HG03571 (cell line): ENCODE data around the gene GPC1.

Experiments used
- ATAC-seq: cut with Tn5 transposase; IDR thresholded peaks from one replicate; pipeline ENCODE4 v1.9.1; 2021; ENCODE audit not compliant: unreplicated experiment

Gene GPC1

GRCh38 chr2:240465268-240465764, 29.9 kb downstream of the GPC1 start:
- no peak for ATAC-seq

DNA sequence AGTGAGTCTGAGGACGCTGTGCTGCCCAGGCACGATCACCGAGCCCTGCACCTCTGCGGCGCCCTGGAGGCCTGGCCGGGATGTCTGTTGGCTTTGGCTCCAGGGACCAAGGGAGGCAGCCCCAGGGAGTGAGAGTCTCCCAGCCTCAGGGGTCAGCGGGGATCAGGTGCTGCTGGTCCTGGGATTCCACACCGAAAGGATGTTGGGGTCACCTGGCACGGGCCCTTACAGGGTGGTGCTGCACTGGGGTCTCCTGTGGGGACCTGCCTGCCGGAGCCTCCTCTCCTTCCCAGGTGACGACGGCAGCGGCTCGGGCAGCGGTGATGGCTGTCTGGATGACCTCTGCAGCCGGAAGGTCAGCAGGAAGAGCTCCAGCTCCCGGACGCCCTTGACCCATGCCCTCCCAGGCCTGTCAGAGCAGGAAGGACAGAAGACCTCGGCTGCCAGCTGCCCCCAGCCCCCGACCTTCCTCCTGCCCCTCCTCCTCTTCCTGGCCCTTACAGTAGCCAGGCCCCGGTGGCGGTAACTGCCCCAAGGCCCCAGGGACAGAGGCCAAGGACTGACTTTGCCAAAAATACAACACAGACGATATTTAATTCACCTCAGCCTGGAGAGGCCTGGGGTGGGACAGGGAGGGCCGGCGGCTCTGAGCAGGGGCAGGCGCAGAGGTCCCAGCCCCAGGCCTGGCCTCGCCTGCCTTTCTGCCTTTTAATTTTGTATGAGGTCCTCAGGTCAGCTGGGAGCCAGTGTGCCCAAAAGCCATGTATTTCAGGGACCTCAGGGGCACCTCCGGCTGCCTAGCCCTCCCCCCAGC, 30.5 kb downstream of the GPC1 start:
- no peak for ATAC-seq

DNA sequence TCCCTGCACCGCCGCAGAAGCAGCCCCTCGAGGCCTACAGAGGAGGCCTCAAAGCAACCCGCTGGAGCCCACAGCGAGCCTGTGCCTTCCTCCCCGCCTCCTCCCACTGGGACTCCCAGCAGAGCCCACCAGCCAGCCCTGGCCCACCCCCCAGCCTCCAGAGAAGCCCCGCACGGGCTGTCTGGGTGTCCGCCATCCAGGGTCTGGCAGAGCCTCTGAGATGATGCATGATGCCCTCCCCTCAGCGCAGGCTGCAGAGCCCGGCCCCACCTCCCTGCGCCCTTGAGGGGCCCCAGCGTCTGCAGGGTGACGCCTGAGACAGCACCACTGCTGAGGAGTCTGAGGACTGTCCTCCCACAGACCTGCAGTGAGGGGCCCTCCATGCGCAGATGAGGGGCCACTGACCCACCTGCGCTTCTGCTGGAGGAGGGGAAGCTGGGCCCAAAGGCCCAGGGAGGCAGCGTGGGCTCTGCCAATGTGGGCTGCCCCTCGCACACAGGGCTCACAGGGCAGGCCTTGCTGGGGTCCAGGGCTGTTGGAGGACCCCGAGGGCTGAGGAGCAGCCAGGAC, 31.2 kb downstream of the GPC1 start:
- no peak for ATAC-seq

DNA sequence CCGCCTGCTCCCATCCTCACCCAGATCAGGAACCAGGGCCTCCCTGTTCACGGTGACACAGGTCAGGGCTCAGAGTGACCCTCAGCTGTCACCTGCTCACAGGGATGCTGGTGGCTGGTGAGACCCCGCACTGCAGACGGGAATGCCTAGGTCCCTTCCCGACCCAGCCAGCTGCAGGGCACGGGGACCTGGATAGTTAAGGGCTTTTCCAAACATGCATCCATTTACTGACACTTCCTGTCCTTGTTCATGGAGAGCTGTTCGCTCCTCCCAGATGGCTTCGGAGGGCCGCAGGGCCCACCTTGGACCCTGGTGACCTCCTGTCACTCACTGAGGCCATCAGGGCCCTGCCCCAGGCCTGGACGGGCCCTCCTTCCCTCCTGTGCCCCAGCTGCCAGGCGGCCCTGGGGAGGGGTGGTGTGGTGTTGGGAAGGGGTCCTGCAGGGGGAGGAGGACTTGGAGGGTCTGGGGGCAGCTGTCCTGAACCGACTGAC, 31.7 kb downstream of the GPC1 start:
- ATAC-seq: no peak

DNA sequence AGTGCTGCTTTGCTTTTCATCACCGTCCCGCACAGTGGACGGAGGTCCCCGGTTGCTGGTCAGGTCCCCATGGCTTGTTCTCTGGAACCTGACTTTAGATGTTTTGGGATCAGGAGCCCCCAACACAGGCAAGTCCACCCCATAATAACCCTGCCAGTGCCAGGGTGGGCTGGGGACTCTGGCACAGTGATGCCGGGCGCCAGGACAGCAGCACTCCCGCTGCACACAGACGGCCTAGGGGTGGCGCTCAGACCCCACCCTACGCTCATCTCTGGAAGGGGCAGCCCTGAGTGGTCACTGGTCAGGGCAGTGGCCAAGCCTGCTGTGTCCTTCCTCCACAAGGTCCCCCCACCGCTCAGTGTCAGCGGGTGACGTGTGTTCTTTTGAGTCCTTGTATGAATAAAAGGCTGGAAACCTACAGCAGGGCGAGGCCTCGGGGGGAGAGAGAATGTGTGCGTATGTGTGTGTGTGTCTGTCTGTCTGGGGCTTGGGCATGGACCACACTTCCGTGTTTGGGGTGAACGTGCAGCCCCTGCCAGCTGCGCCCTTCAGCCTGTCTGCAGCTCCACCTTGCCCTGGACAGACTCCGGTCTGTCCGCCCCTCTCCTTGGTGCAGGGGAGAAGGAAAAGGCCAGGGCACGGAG, 32.3 kb downstream of the GPC1 start:
- no peak for ATAC-seq

GRCh38 chr2:240468303-240469238, 33.1 kb downstream of the GPC1 start:
- ATAC-seq: no peak

DNA sequence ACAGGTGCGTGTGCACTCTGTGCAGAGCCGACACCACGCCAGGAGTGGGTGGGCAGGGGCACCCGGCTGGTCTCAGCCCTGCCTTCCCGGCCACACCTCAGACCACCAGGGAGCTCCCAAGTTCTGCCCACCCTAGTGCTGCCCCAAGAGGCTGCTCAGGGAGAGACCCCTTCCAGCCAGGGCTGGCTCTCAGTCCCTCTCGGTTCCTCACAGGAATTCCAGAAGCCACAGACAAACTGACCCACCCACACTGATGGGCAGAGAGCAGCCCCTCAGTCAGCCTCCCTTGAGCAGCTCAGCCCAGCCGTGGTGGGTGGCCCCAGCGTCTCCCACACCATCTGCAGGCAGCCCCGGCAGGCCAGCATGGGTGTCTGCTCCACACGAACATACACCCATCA, 33.8 kb downstream of the GPC1 start:
- ATAC-seq: no peak

DNA sequence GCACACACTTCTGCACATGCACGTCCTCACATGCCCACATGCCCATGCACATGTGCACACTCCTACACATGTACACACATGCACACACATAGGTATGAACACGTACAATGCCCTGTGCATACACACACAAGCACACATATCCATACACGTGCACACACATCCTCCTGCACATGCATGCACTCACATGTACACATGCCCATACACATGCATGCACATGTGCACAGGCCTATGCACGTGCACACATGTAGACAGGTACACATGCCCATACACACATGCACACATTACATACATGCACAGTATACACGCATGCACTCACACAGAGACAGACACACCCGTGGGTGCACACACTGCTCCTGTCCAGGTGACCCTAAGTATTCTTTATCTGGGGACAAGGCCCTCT, 34.3 kb downstream of the GPC1 start:
- ATAC-seq: no peak

DNA sequence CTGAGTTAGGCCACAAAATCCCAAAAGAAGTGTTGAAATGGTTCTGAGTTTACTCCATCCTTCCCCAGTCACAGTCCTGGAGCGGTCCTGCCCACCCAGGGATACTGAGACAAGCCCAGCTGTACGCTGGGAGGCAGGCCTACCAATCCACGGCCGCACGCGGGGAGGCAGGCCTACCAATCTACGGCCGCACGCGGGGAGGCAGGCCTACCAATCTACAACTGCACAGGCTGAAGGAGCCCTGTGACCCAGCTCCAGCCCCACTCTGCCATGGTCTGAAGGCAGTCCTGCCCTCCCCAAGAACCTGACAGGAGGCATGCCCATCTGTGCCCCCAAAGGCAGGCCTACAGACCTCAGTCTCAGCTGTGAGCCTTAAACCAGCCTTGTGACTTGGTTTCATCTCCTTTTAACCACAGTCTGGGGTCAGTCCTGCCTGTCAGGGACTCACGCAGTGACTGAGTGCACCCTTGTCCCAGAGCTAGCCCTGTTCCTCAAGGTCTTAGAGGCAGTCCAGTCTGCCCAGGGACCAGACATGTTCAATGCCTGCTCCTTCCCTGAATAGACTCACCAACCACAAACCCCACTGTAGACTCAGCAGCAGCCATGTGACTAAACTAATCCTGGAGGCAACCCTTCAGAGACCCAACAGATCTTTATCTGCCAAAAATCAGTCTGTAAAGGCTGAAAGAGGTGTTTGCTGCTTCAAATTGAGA, 36.8 kb downstream of the GPC1 start:
- no peak for ATAC-seq

- no peak for ATAC-seq
Observed at GRCh38 chr2:240473211-240473610, 37.7 kb downstream of the GPC1 start.

DNA sequence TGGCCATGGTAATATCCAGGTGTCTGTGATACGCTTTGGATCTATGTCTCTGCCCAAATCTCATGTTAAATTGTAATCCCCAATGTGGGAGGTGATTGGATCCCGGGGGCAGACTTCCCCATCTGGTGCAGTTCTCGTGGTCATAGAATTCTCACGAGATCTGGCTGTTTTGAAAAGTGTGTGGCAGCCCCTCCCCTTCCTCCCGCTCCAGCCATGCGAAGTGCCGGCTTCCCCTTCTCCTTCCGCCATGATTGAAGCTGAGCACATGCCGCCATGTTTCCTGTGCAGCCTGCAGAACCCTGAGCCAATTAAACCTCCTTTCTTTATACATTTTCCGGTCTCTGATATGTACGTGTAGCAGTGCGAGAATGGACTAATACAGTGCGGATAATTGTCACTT, 42.5 kb downstream of the GPC1 start:
- ATAC-seq: no peak

GRCh38 chr2:240478346-240479110, 43.1 kb downstream of the GPC1 start:
- no peak for ATAC-seq

GRCh38 chr2:240479111-240479501, 43.6 kb downstream of the GPC1 start:
- ATAC-seq: no peak

GRCh38 chr2:240480834-240481623, 45.6 kb downstream of the GPC1 start:
- no peak for ATAC-seq

GRCh38 chr2:240481720-240482119, 46.3 kb downstream of the GPC1 start:
- ATAC-seq: no peak

DNA sequence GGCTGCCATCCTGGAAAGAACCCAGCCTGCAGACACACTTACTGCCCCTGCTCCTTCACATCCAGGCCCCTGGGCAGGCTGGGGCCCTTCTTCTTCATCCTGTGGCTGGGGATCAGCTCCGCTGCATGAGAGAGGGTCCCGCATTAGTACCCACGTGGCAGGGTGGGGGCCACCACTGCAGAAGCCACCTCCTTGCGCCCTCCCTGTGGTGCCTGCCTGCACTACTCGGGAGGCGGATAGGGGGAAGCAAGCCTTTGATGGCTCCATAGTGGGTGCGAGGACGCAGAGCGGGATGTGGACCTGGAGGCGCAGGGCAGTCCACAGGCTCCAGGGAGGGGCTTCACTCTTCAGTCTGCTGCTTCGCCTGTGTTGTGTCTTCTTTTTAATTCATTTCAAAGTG, 46.7 kb downstream of the GPC1 start:
- ATAC-seq: no peak

GRCh38 chr2:240491483-240491882, 56.0 kb downstream of the GPC1 start:
- no peak for ATAC-seq

GRCh38 chr2:240494194-240494793, 58.8 kb downstream of the GPC1 start:
- ATAC-seq: no peak
